ENCODE results near the gene ANK2. TPM values are rescaled to one million over a fixed set of nuclear protein-coding genes. Genes with fewer than 3 reads are reported as not detected.

Gene ANK2
- polyA plus RNA-seq, 1 donor (not counting 4 experiments of a cell fraction or from before 2014, with no cell fraction given) = 0.22 TPM

DNA sequence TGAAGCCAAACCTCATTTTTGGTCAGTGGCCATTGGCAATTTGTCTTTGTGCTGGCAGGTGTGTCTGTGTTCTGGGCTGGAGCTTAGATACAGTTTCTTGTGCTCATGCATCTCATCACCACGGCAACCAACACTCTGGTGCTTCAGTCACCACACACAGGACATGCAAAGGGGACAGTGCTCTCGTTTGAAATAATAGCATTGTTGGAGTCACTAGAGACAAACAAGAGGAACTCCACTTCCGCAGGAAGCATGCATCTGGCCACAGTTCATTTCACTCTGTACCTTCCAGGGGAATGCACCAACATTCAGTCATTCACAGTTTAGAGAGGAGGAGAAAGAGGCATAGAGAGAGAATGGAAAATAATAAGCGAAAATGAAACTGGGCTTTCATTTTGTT lies 267.4 kb downstream of the ANK2 start:
- H3K79me2 ChIP-seq (ENCODE audit: control insufficient read depth, insufficient read depth, low read length) = no peaks in the 10 kb centered on the region
- dilution Hi-C loops (cut with MboI; ENCODE audit: extremely low pct_ligation_motif_present, low sequenced_read_pairs) = no loop called here
- H3K27ac ChIP-seq (ENCODE audit: control insufficient read depth, insufficient read depth, low read length) = no peak overlapping the region
- H3K27me3 ChIP-seq (ENCODE audit: control insufficient read depth, extremely low read depth, insufficient read depth, low read length) = peaks cover 3% of the 10 kb centered on the region
- no peaks in the 10 kb centered on the region for H4K20me1 ChIP-seq (ENCODE audit: control insufficient read depth, extremely low read depth, insufficient read depth, low read length)
- no peak overlapping the region for H3K9ac ChIP-seq (ENCODE audit: control insufficient read depth, extremely low read depth, insufficient read depth, low read length)
- DNase-seq (ENCODE audit: low read depth, low spot score) (no peak), FAIRE-seq (no peak)
- no peaks in the 10 kb centered on the region for H3K36me3 ChIP-seq (ENCODE audit: control insufficient read depth in 2 of 2, extremely low read depth in 1 of 2, insufficient read depth in 2 of 2, low read length in 2 of 2)
- H3K9me1 ChIP-seq (ENCODE audit: control insufficient read depth, extremely low read depth, insufficient read depth, low read length) = no peaks in the 10 kb centered on the region
- TF ChIP-seq EZH2 (IDR thresholded peaks at IDR 0.05; ENCODE audit: low read length) = no peak
- TF ChIP-seq, protein P1, sequence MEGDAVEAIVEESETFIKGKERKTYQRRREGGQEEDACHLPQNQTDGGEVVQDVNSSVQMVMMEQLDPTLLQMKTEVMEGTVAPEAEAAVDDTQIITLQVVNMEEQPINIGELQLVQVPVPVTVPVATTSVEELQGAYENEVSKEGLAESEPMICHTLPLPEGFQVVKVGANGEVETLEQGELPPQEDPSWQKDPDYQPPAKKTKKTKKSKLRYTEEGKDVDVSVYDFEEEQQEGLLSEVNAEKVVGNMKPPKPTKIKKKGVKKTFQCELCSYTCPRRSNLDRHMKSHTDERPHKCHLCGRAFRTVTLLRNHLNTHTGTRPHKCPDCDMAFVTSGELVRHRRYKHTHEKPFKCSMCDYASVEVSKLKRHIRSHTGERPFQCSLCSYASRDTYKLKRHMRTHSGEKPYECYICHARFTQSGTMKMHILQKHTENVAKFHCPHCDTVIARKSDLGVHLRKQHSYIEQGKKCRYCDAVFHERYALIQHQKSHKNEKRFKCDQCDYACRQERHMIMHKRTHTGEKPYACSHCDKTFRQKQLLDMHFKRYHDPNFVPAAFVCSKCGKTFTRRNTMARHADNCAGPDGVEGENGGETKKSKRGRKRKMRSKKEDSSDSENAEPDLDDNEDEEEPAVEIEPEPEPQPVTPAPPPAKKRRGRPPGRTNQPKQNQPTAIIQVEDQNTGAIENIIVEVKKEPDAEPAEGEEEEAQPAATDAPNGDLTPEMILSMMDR (optimal IDR thresholded peaks at IDR 0.05 in 1 of 3, IDR thresholded peaks at IDR 0.05 in 1 of 3, conservative IDR thresholded peaks at IDR 0.05 in 1 of 3; ENCODE audit: extremely low read depth in 1 of 3, insufficient read depth in 2 of 3, low read length in 3 of 3) = no peak
- H2AFZ ChIP-seq (ENCODE audit: control insufficient read depth, low read length) = no peak overlapping the region
- H3K4me3 ChIP-seq (ENCODE audit: control insufficient read depth in 2 of 3, extremely low read depth in 1 of 3, insufficient read depth in 2 of 3, low read depth in 1 of 3, low read length in 3 of 3) = no peak overlapping the region
- H3K9me3 ChIP-seq (ENCODE audit: control insufficient read depth, low read depth, low read length) = no peaks in the 10 kb centered on the region
- no peaks in the 10 kb centered on the region for H3K4me1 ChIP-seq (ENCODE audit: control insufficient read depth, extremely low read depth, insufficient read depth, low read length)
- H3K4me2 ChIP-seq (ENCODE audit: control insufficient read depth, extremely low read depth, insufficient read depth, low read depth, low read length) = no peak overlapping the region

DNA sequence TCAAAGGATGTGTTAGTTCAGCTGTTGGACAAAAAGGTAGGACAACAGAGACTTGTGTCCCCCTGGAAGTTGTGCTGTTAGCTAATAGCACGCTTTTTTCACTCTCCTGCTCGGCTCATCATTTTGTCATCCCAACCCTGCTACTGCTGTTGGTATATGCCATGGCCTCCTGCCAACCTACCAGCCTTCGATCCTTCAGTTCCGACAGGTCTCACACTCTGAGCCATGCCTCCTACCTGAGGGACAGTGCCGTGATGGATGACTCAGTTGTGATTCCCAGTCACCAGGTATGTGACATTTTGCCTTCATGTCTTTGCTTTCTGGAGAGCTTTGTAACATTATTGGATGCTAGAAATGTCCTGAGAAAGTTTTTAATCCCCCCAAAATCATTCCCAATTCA lies 268.1 kb downstream of the ANK2 start:
- TF ChIP-seq, protein P1 (optimal IDR thresholded peaks at IDR 0.05 in 1 of 3, IDR thresholded peaks at IDR 0.05 in 1 of 3, conservative IDR thresholded peaks at IDR 0.05 in 1 of 3; ENCODE audit: extremely low read depth in 1 of 3, insufficient read depth in 2 of 3, low read length in 3 of 3) = no peak
- no peak for TF ChIP-seq EZH2 (IDR thresholded peaks at IDR 0.05; ENCODE audit: low read length)
- Histone ChIP-seq H3K9me1 (ENCODE audit: control insufficient read depth, extremely low read depth, insufficient read depth, low read length) (no peaks in the 10 kb centered on the region), H3K9me3 (ENCODE audit: control insufficient read depth, low read depth, low read length) (no peaks in the 10 kb centered on the region), H3K79me2 (ENCODE audit: control insufficient read depth, insufficient read depth, low read length) (no peaks in the 10 kb centered on the region), H3K27ac (ENCODE audit: control insufficient read depth, insufficient read depth, low read length) (no peak overlapping the region), H3K4me3 (ENCODE audit: control insufficient read depth in 2 of 3, extremely low read depth in 1 of 3, insufficient read depth in 2 of 3, low read depth in 1 of 3, low read length in 3 of 3) (no peak overlapping the region), H3K36me3 (ENCODE audit: control insufficient read depth in 2 of 2, extremely low read depth in 1 of 2, insufficient read depth in 2 of 2, low read length in 2 of 2) (no peaks in the 10 kb centered on the region), H3K4me1 (ENCODE audit: control insufficient read depth, extremely low read depth, insufficient read depth, low read length) (no peaks in the 10 kb centered on the region), H4K20me1 (ENCODE audit: control insufficient read depth, extremely low read depth, insufficient read depth, low read length) (no peaks in the 10 kb centered on the region), H3K27me3 (ENCODE audit: control insufficient read depth, extremely low read depth, insufficient read depth, low read length) (peaks cover 3% of the 10 kb centered on the region), H3K4me2 (ENCODE audit: control insufficient read depth, extremely low read depth, insufficient read depth, low read depth, low read length) (no peak overlapping the region), H3K9ac (ENCODE audit: control insufficient read depth, extremely low read depth, insufficient read depth, low read length) (no peak overlapping the region), H2AFZ (ENCODE audit: control insufficient read depth, low read length) (no peak overlapping the region)
- dilution Hi-C loops (cut with MboI; ENCODE audit: extremely low pct_ligation_motif_present, low sequenced_read_pairs) = no loop called here
- no peak for DNase-seq (ENCODE audit: low read depth, low spot score)
- FAIRE-seq = no peak
